Mucosa of rectum (tissue), 2 donors: Measurements from ENCODE around the gene EML1.
A peak's percentile ranks its signal among the peaks of the same experiment; 100 is the strongest.

Experiments
- H3K27ac ChIP-seq, 2 donors: one replicate each; pipeline ENCODE4 v1.7.0; 2013; ENCODE audit warnings: inconsistent platforms in 2 of 2, low read depth in 2 of 2, low read length in 2 of 2
- H3K27me3 ChIP-seq, 2 donors: one replicate each; pipeline ENCODE4 v1.7.0; 2013; ENCODE audit warnings: low read length in 2 of 2; ENCODE audit not compliant: control insufficient read depth in 2 of 2, insufficient read depth in 2 of 2
- H3K36me3 ChIP-seq, 2 donors: one replicate each; pipeline ENCODE4 v1.7.0; 2013; ENCODE audit warnings: low read length in 2 of 2; ENCODE audit not compliant: control insufficient read depth in 2 of 2, insufficient read depth in 2 of 2
- H3K4me1 ChIP-seq, 2 donors: one replicate each; pipeline ENCODE4 v1.7.0; 2013; ENCODE audit warnings: low read length in 2 of 2, mild to moderate bottlenecking in 1 of 2; ENCODE audit not compliant: control insufficient read depth in 2 of 2, insufficient read depth in 2 of 2
- H3K4me3 ChIP-seq, 2 donors: one replicate each; pipeline ENCODE4 v1.7.0; 2013; ENCODE audit warnings: low read length in 2 of 2
- H3K9ac ChIP-seq, 2 donors: one replicate each; pipeline ENCODE4 v1.7.0; 2013; ENCODE audit warnings: low read length in 2 of 2, low read depth in 1 of 2, mild to moderate bottlenecking in 1 of 2
- H3K9me3 ChIP-seq, 2 donors: one replicate each; pipeline ENCODE4 v1.7.0; 2013; ENCODE audit warnings: low read length in 2 of 2; ENCODE audit not compliant: control insufficient read depth in 2 of 2
- donor health status: healthy.
- donor health status: Normal muscosa, but diverticular disease.

EML1 gene

GRCh38 chr14:99982537-99983250, 189.5 kb downstream of the EML1 start:
- no peaks in the 10 kb centered on the region for H3K36me3 ChIP-seq
- no peak overlapping the region for H3K27ac ChIP-seq
- H3K27me3 ChIP-seq: peaks cover 0 to 7% of the 10 kb centered on the region in 2 donors
- no peak overlapping the region for H3K9ac ChIP-seq
- H3K9me3 ChIP-seq: no peaks in the 10 kb centered on the region
- H3K4me1 ChIP-seq: peaks cover 5 to 13% of the 10 kb centered on the region in 2 donors
- H3K4me3 ChIP-seq: no peak overlapping the region

- Histone ChIP-seq H3K4me1 (peaks cover 5 to 13% of the 10 kb centered on the region in 2 donors), H3K27ac (no peak overlapping the region)
Observed at GRCh38 chr14:99983251-99984015, 190.2 kb downstream of the EML1 start.

GRCh38 chr14:99984036-99984435, 190.8 kb downstream of the EML1 start:
- peaks cover 0 to 2% of the 10 kb centered on the region in 2 donors for H3K27me3 ChIP-seq
- no peak overlapping the region for H3K9ac ChIP-seq
- H3K4me3 ChIP-seq: no peak overlapping the region
- no peak overlapping the region for H3K27ac ChIP-seq
- H3K9me3 ChIP-seq: no peaks in the 10 kb centered on the region
- H3K4me1 ChIP-seq: peaks cover 5 to 13% of the 10 kb centered on the region in 2 donors
- H3K36me3 ChIP-seq: no peaks in the 10 kb centered on the region

More at GRCh38 chr14:99983251-99984015, 190.2 kb downstream of the EML1 start:
- Histone ChIP-seq H3K36me3 (no peaks in the 10 kb centered on the region), H3K9me3 (no peaks in the 10 kb centered on the region), H3K27me3 (peaks cover 0 to 7% of the 10 kb centered on the region in 2 donors), H3K9ac (no peak overlapping the region), H3K4me3 (peak overlapping the region in 1 of 2 donors; percentile 4)

GRCh38 chr14:99986396-99986795, 193.2 kb downstream of the EML1 start:
- Histone ChIP-seq H3K27me3 (peaks cover 0 to 2% of the 10 kb centered on the region in 2 donors), H3K4me1 (peaks cover 5 to 13% of the 10 kb centered on the region in 2 donors), H3K4me3 (no peak overlapping the region), H3K36me3 (no peaks in the 10 kb centered on the region), H3K9me3 (no peaks in the 10 kb centered on the region), H3K9ac (no peak overlapping the region), H3K27ac (no peak overlapping the region)

- H3K9ac ChIP-seq: no peak overlapping the region
Observed at GRCh38 chr14:99989032-99989431, 195.8 kb downstream of the EML1 start.

GRCh38 chr14:99990268-99991170, 197.3 kb downstream of the EML1 start:
- peaks cover 2 to 5% of the 10 kb centered on the region in 2 donors for H3K27me3 ChIP-seq
- H3K9me3 ChIP-seq: no peaks in the 10 kb centered on the region
- no peaks in the 10 kb centered on the region for H3K4me1 ChIP-seq
- H3K27ac ChIP-seq: no peak overlapping the region
- H3K4me3 ChIP-seq: no peak overlapping the region
- no peaks in the 10 kb centered on the region for H3K36me3 ChIP-seq
- H3K9ac ChIP-seq: no peak overlapping the region

More at GRCh38 chr14:99989032-99989431, 195.8 kb downstream of the EML1 start:
- Histone ChIP-seq H3K4me1 (no peaks in the 10 kb centered on the region), H3K4me3 (no peak overlapping the region), H3K9me3 (no peaks in the 10 kb centered on the region), H3K27ac (no peak overlapping the region), H3K27me3 (peaks cover 0 to 2% of the 10 kb centered on the region in 2 donors), H3K36me3 (no peaks in the 10 kb centered on the region)

GRCh38 chr14:99991331-99991730, 198.1 kb downstream of the EML1 start:
- Histone ChIP-seq H3K4me3 (no peak overlapping the region), H3K4me1 (no peaks in the 10 kb centered on the region), H3K9me3 (no peaks in the 10 kb centered on the region), H3K9ac (no peak overlapping the region), H3K27me3 (peaks cover under 1 to 5% of the 10 kb centered on the region in 2 donors), H3K27ac (no peak overlapping the region), H3K36me3 (no peaks in the 10 kb centered on the region)
